Middle frontal gyrus (tissue), 1 donor: ENCODE data around the gene EEFSEC.

Experiments used
- DNase-seq: peaks from one replicate; pipeline ENCODE4 v3.0.0-alpha.2; 2015; ENCODE audit warnings: low spot score; ENCODE audit errors: extremely low spot score

Gene EEFSEC

GRCh38 chr3:128215800-128216495 is 62.7 kb downstream of the EEFSEC start:
- DNase-seq = no peak

GRCh38 chr3:128217702-128218547 is 64.6 kb downstream of the EEFSEC start:
- DNase-seq = no peak

- no peak for DNase-seq
These were observed 65.4 kb downstream of the EEFSEC start for GRCh38 chr3:128218548-128219257.

GRCh38 chr3:128221328-128221727 is 68.0 kb downstream of the EEFSEC start:
- DNase-seq = no peak

GRCh38 chr3:128222796-128223385 is 69.6 kb downstream of the EEFSEC start:
- DNase-seq = no peak

- DNase-seq = no peak
These were observed 73.0 kb downstream of the EEFSEC start for GRCh38 chr3:128226186-128226725.

- no peak for DNase-seq
These were observed 73.6 kb downstream of the EEFSEC start for GRCh38 chr3:128226795-128227395.

GRCh38 chr3:128227507-128227906 is 74.2 kb downstream of the EEFSEC start:
- DNase-seq = no peak

GRCh38 chr3:128228366-128228910 is 75.2 kb downstream of the EEFSEC start:
- DNase-seq = no peak

- no peak for DNase-seq
These were observed 76.0 kb downstream of the EEFSEC start for GRCh38 chr3:128229106-128229857.

GRCh38 chr3:128231606-128232005 is 78.3 kb downstream of the EEFSEC start:
- no peak for DNase-seq

- DNase-seq = no peak
These were observed 79.3 kb downstream of the EEFSEC start for GRCh38 chr3:128232376-128233178.

GRCh38 chr3:128235207-128235926 is 82.1 kb downstream of the EEFSEC start:
- DNase-seq = no peak

GRCh38 chr3:128236657-128237056 is 83.4 kb downstream of the EEFSEC start:
- no peak for DNase-seq

GRCh38 chr3:128237348-128238183 is 84.3 kb downstream of the EEFSEC start:
- no peak for DNase-seq

GRCh38 chr3:128238184-128238489 is 84.9 kb downstream of the EEFSEC start:
- no peak for DNase-seq

- DNase-seq = no peak
These were observed 86.0 kb downstream of the EEFSEC start for GRCh38 chr3:128239304-128239703.

- no peak for DNase-seq
These were observed 87.0 kb downstream of the EEFSEC start for GRCh38 chr3:128240232-128240631.
